Activated B cell treated with CpG ODN at 0.5 μM for 24 hours (primary cell): ENCODE data around the gene FAF1. TPM values are rescaled to one million over a fixed set of nuclear protein-coding genes. Genes with fewer than 3 reads are reported as not detected.

Experiments used
- ATAC-seq: fragments of 200-7000 bp; cut with Tn5 transposase; one replicate; pipeline ENCODE4 v1.10.0; 2021; ENCODE audit warnings: low read depth, mild to moderate bottlenecking, moderate library complexity
- CTCF ChIA-PET: fragments of 350-600 bp; sonication (Branson Sonifier 250); formaldehyde crosslinking; loops from one replicate; lab custom pipeline; 2021; ENCODE audit warnings: antibody characterized with exemption; lab: Charles Lee
- POLR2A ChIA-PET: fragments of 350-600 bp; sonication (Branson Sonifier 250); formaldehyde crosslinking; loops from one replicate; lab custom pipeline; 2021; ENCODE audit warnings: antibody characterized with exemption; lab: Charles Lee
- DNase-seq: peaks from one replicate; pipeline ENCODE4 v3.0.0; 2022
- H3K27ac Mint-ChIP-seq: one replicate; pipeline ENCODE4 v1.8.0; 2020; ENCODE audit warnings: mixed read lengths
- H3K27me3 Mint-ChIP-seq: one replicate; pipeline ENCODE4 v1.8.0; 2021; ENCODE audit warnings: mixed read lengths
- H3K36me3 Mint-ChIP-seq: one replicate; pipeline ENCODE4 v1.8.0; 2021; ENCODE audit warnings: low read depth, mixed read lengths
- H3K4me1 Mint-ChIP-seq: one replicate; pipeline ENCODE4 v1.8.0; 2021; ENCODE audit warnings: mixed read lengths
- H3K4me3 Mint-ChIP-seq: one replicate; pipeline ENCODE4 v1.8.0; 2020; ENCODE audit warnings: mild to moderate bottlenecking, mixed read lengths
- H3K9me3 Mint-ChIP-seq: one replicate; pipeline ENCODE4 v1.8.0; 2020; ENCODE audit warnings: mixed read lengths
- intact Hi-C: fragments of 100-400 bp; cut with micrococcal nuclease; formaldehyde crosslinking; loops from one replicate; pipeline ENCODE4 v1.15.1; 2024
- total RNA-seq: library from RNA; stranded (reverse); gene quantifications from 2 replicates; pipeline ENCODE4 v1.2.3, GENCODE V29; 2022
- TF ChIP-seq, protein P1 (sequence below): fragments of 200-600 bp; IDR thresholded peaks from one replicate; pipeline ENCODE4 v1.8.0; 2022; ENCODE audit warnings: antibody characterized with exemption, mild to moderate bottlenecking

Gene FAF1
- total RNA-seq, 1 donor from 2014 or later = 61.7 TPM

DNA sequence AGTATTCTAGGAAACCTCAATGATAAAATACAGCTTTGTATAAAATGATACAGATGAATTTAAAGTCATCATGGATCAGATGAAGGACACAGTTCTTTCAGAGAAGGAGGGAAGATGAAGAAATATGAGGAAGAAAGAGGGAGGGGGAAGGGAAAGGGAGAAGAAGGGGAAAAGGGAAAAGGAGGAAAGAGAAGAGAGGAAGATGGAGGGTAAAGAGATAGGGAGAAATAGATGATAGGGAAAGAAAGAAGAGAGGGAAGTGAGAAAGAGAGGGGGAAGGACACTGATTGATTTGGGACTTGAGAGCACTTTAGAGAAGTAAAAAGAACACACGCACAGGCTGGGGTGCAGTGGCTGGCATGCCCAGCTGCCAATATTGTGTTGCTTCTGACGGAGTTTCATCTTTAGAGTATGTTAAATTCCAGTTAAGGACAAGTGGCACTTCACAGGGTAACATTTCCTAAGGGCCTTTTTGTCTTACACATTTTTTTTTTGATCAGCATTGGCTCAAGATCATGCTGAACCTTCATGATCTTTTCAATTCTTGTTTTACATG, 300.9 kb downstream of the FAF1 start:
- Mint-ChIP-seq H3K27me3 (no peaks in the 10 kb centered on the region), H3K4me1 (peaks cover 2% of the 10 kb centered on the region), H3K27ac (no peak overlapping the region)

DNA sequence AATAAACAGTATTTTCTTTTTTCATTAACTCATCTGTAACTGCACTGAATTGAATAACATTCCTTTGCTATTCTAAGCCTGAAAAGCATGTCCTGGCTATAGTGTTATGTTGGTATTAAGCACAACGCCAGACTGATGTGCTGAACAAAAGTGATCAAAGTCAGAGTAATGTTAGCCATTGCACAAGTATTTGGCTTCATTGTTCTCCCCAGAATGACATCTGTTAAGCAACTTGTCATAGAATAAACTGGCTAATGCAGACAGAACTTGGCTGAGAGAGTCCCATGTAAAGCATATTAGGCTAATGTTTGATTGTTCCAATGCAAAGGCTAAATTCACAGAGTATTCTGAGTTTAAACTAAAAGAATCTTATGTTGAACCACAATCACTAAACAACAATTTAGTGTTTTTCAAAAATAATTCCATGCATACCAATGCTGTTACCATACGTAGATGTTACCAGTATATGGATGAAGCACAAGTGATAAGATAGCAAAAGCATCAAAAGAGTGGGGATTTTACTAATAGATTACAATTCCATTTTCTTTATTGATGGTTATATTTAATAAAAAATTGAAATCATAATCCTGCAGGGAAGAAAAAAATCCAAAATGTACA, 301.5 kb downstream of the FAF1 start:
- no peak overlapping the region for H3K27ac Mint-ChIP-seq
- ATAC-seq (no peak), DNase-seq (no peak)
- H3K4me1 Mint-ChIP-seq = peaks cover 2% of the 10 kb centered on the region
- POLR2A ChIA-PET = no interaction called here
- no peak overlapping the region for H3K4me3 Mint-ChIP-seq
- intact Hi-C loops = no loop called here
- TF ChIP-seq, protein P1, sequence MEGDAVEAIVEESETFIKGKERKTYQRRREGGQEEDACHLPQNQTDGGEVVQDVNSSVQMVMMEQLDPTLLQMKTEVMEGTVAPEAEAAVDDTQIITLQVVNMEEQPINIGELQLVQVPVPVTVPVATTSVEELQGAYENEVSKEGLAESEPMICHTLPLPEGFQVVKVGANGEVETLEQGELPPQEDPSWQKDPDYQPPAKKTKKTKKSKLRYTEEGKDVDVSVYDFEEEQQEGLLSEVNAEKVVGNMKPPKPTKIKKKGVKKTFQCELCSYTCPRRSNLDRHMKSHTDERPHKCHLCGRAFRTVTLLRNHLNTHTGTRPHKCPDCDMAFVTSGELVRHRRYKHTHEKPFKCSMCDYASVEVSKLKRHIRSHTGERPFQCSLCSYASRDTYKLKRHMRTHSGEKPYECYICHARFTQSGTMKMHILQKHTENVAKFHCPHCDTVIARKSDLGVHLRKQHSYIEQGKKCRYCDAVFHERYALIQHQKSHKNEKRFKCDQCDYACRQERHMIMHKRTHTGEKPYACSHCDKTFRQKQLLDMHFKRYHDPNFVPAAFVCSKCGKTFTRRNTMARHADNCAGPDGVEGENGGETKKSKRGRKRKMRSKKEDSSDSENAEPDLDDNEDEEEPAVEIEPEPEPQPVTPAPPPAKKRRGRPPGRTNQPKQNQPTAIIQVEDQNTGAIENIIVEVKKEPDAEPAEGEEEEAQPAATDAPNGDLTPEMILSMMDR = no peak
- H3K27me3 Mint-ChIP-seq = no peaks in the 10 kb centered on the region
- H3K9me3 Mint-ChIP-seq = no peaks in the 10 kb centered on the region
- H3K36me3 Mint-ChIP-seq = peaks cover 11% of the 10 kb centered on the region
- CTCF ChIA-PET = no interaction called here

More for the DNA sequence above, 300.9 kb downstream of the FAF1 start:
- ATAC-seq = no peak
- no peak for DNase-seq
- Mint-ChIP-seq H3K4me3 (no peak overlapping the region), H3K9me3 (no peaks in the 10 kb centered on the region), H3K36me3 (peaks cover 11% of the 10 kb centered on the region)
- intact Hi-C loops = no loop called here
- ChIA-PET POLR2A (no interaction called here), CTCF (no interaction called here)
- TF ChIP-seq, protein P1 = no peak

DNA sequence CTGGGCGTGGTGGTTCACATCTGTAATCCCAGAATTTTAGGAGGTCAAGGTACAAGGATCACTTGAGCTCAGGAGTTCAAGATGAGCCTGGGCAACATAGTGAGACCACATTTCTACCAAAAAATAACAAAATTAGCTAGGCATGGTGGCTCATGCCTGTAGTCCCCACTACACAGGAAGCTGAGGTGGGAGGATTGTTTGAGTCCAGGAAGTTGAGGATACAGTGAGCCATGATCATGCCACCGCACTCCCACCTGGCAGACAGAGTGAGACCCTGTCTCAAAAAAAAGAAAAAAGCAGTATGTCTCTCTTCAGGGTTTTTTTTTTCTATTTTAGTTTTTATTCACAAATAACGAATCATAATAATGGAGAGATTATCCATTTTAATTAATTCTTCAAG, 303.1 kb downstream of the FAF1 start:
- CTCF ChIA-PET = no interaction called here
- intact Hi-C loops = no loop called here
- DNase-seq (no peak), ATAC-seq (no peak)
- Mint-ChIP-seq H3K36me3 (peaks cover 13% of the 10 kb centered on the region), H3K9me3 (no peaks in the 10 kb centered on the region), H3K4me3 (no peak overlapping the region), H3K4me1 (peaks cover 2% of the 10 kb centered on the region), H3K27ac (no peak overlapping the region), H3K27me3 (no peaks in the 10 kb centered on the region)
- TF ChIP-seq, protein P1 = no peak
- POLR2A ChIA-PET = no interaction called here

DNA sequence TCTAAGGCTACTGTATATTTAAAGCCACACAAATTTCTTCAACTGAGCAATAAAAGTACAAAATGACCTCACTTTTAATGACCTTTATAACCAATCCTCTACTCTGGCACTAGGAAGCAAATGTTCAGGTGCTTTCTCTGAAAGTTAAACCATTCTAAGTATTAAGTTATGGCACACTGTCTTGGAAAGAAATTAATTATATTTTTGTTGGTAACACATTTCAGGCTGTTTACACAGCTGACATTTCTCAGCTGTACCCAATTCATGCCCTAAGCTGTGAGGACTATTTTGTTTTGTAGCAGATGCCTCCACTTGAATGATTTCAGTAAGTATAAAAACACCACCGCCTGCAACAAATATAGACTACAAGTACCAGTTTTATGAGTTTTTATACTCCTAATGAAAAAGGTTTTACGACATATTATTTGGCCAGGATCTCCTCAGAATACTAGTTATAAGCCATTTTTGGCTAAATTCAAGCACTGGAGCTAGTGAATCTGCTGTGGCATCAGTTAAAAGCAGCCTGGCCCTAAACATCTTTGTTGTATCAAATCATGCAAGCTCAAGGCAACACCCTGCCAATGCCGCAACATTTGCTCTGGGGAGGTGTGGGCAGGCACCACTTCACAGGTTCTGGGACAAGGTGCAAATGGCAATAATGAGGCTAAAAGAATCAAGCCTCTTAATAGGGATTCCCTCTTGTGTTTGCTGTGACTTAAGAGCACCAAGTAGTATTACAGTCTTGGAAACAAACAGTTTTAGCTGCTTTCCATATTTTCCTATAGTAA, 308.4 kb downstream of the FAF1 start:
- Mint-ChIP-seq H3K4me1 (no peaks in the 10 kb centered on the region), H3K4me3 (no peak overlapping the region), H3K27me3 (no peaks in the 10 kb centered on the region), H3K36me3 (peaks cover 18% of the 10 kb centered on the region), H3K9me3 (no peaks in the 10 kb centered on the region), H3K27ac (no peak overlapping the region)
- ChIA-PET CTCF (no interaction called here), POLR2A (no interaction called here)
- ATAC-seq (no peak), DNase-seq (no peak)
- TF ChIP-seq, protein P1 = no peak
- intact Hi-C loops = no loop called here

DNA sequence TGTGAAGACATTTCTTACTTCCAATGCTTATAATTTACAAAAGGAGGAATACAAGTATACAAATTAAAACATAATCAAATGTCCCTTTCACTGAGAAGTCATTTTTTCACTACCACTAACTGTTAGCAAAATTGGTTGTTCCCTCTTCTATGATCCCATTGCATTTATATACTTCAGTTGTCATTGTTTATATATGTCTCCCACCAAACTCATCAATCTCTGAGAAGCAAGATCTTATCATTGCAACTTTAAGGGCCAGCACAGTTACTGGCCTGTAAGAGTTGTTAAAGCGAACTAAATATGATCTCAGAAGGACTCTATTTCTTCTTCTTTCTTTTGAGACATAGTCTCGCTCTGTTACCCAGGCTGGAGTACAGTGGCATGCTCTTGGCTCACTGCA, 313.5 kb downstream of the FAF1 start:
- Mint-ChIP-seq H3K4me3 (no peak overlapping the region), H3K36me3 (peaks cover 24% of the 10 kb centered on the region), H3K27me3 (no peaks in the 10 kb centered on the region), H3K9me3 (no peaks in the 10 kb centered on the region), H3K4me1 (no peaks in the 10 kb centered on the region), H3K27ac (no peak overlapping the region)
- TF ChIP-seq, protein P1 = no peak
- intact Hi-C loops = no loop called here
- no peak for DNase-seq
- ChIA-PET CTCF (no interaction called here), POLR2A (no interaction called here)
- no peak for ATAC-seq
